SK-N-SH treated with all-trans-retinoic acid at 6 μM for 48 hours (cell line): ENCODE results near the gene SNTB2.

Source experiments
- ATAC-seq: fragments of 200-7000 bp; cut with Tn5 transposase; 3 replicates; pipeline ENCODE4 v1.9.1; 2020; ENCODE audit warnings: mild to moderate bottlenecking, moderate library complexity
- ARNTL ChIP-seq: fragments of 450-650 bp; formaldehyde crosslinking; IDR thresholded peaks from 2 replicates; pipeline ENCODE4 v1.5.0; 2020; ENCODE audit warnings: low read depth, mild to moderate bottlenecking, moderate library complexity, borderline replicate concordance
- BACH2 ChIP-seq: fragments of 250-450 bp; sonication (Bioruptor Pico); IDR thresholded peaks from 2 replicates; pipeline ENCODE4 v1.9.0; 2021; ENCODE audit warnings: mild to moderate bottlenecking, borderline replicate concordance
- CSDC2 ChIP-seq: fragments of 250-450 bp; sonication (Bioruptor Pico); IDR thresholded peaks from 2 replicates; pipeline ENCODE4 v1.5.0; 2020; ENCODE audit warnings: mild to moderate bottlenecking, moderate library complexity
- ISL1 ChIP-seq: fragments of 250-450 bp; sonication (Bioruptor Pico); IDR thresholded peaks from 2 replicates; pipeline ENCODE4 v2.1.2; 2022; ENCODE audit warnings: mild to moderate bottlenecking, moderate library complexity
- OSR1 ChIP-seq: fragments of 250-450 bp; sonication (Bioruptor Pico); IDR thresholded peaks from 2 replicates; pipeline ENCODE4 v1.8.0; 2022; ENCODE audit warnings: moderate library complexity, mild to moderate bottlenecking, inconsistent platforms
- PPARA ChIP-seq: fragments of 250-450 bp; sonication (Bioruptor Pico); IDR thresholded peaks from 2 replicates; pipeline ENCODE4 v1.5.0; 2020; ENCODE audit warnings: mild to moderate bottlenecking, borderline replicate concordance
- RARB ChIP-seq: fragments of 250-450 bp; sonication (Bioruptor Pico); IDR thresholded peaks from 2 replicates; pipeline ENCODE4 v1.8.0; 2021; ENCODE audit warnings: mild to moderate bottlenecking, moderate library complexity
- SNAI2 ChIP-seq: fragments of 250-450 bp; sonication (Bioruptor Pico); IDR thresholded peaks from 2 replicates; pipeline ENCODE4 v1.5.0; 2020; ENCODE audit warnings: mild to moderate bottlenecking, moderate library complexity
- TOX ChIP-seq: fragments of 250-450 bp; sonication (Bioruptor Pico); IDR thresholded peaks from 2 replicates; pipeline ENCODE4 v1.8.0; 2021; ENCODE audit warnings: mild to moderate bottlenecking, moderate library complexity, borderline replicate concordance
- ZC3H10 ChIP-seq: fragments of 250-450 bp; sonication (Bioruptor Pico); IDR thresholded peaks from 2 replicates; pipeline ENCODE4 v1.5.1; 2021; ENCODE audit warnings: mild to moderate bottlenecking, moderate library complexity
- ZFP3 ChIP-seq: fragments of 250-450 bp; sonication (Bioruptor Pico); IDR thresholded peaks from 2 replicates; pipeline ENCODE4 v1.5.0; 2020; ENCODE audit warnings: mild to moderate bottlenecking, moderate library complexity
- ZNF565 ChIP-seq: fragments of 450-650 bp; formaldehyde crosslinking; conservative IDR thresholded peaks from 2 replicates; pipeline ENCODE4 v1.5.0; 2020; ENCODE audit warnings: low read depth, mild to moderate bottlenecking, moderate library complexity
- ZNF70 ChIP-seq: fragments of 450-650 bp; formaldehyde crosslinking; IDR thresholded peaks from 2 replicates; pipeline ENCODE4 v1.5.0; 2020; ENCODE audit warnings: mild to moderate bottlenecking, moderate library complexity
- ZNF8 ChIP-seq: fragments of 450-650 bp; formaldehyde crosslinking; IDR thresholded peaks from 2 replicates; pipeline ENCODE4 v1.5.0; 2020; ENCODE audit warnings: mild to moderate bottlenecking, moderate library complexity
- TF ChIP-seq, protein P1 (sequence below): fragments of 250-450 bp; sonication (Bioruptor Pico); IDR thresholded peaks from 2 replicates; pipeline ENCODE4 v1.5.0; 2020; ENCODE audit warnings: mild to moderate bottlenecking, moderate library complexity
- TF ChIP-seq, protein P2 (sequence below): fragments of 250-450 bp; sonication (Bioruptor Pico); IDR thresholded peaks from 2 replicates; pipeline ENCODE4 v1.5.1; 2021; ENCODE audit warnings: mild to moderate bottlenecking, moderate library complexity
- TF ChIP-seq, protein P3 (sequence below): fragments of 250-450 bp; sonication (Bioruptor Pico); IDR thresholded peaks from 2 replicates; pipeline ENCODE4 v1.8.0; 2020; ENCODE audit warnings: mild to moderate bottlenecking, moderate library complexity, borderline replicate concordance

The SNTB2 gene

DNA sequence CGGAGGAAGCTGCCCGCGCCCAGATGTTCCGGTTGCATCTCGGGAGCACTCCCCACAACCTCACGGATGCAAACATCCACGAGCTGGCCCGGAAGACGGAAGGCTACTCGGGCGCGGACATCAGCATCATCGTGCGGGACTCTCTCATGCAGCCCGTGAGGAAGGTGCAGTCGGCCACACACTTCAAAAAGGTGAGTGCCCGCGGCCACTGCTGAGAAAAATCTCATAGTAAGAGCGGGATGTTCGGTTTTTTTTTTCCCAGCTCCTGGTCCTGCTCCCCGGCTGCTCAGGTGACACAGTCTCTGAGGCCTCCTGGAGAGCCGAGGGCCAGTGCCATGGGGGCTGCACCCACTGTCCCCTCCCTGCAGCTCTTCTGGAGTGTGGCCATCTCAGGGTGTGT is 134.1 kb downstream of the SNTB2 start (continued):
- TF ChIP-seq, protein P1, sequence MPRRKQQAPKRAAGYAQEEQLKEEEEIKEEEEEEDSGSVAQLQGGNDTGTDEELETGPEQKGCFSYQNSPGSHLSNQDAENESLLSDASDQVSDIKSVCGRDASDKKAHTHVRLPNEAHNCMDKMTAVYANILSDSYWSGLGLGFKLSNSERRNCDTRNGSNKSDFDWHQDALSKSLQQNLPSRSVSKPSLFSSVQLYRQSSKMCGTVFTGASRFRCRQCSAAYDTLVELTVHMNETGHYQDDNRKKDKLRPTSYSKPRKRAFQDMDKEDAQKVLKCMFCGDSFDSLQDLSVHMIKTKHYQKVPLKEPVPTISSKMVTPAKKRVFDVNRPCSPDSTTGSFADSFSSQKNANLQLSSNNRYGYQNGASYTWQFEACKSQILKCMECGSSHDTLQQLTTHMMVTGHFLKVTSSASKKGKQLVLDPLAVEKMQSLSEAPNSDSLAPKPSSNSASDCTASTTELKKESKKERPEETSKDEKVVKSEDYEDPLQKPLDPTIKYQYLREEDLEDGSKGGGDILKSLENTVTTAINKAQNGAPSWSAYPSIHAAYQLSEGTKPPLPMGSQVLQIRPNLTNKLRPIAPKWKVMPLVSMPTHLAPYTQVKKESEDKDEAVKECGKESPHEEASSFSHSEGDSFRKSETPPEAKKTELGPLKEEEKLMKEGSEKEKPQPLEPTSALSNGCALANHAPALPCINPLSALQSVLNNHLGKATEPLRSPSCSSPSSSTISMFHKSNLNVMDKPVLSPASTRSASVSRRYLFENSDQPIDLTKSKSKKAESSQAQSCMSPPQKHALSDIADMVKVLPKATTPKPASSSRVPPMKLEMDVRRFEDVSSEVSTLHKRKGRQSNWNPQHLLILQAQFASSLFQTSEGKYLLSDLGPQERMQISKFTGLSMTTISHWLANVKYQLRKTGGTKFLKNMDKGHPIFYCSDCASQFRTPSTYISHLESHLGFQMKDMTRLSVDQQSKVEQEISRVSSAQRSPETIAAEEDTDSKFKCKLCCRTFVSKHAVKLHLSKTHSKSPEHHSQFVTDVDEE = no peak
- TF ChIP-seq ZNF8 (CRISPR knock-in tag) (no peak), SNAI2 (CRISPR knock-in tag) (no peak), ISL1 (CRISPR knock-in tag) (no peak), PPARA (CRISPR knock-in tag) (no peak)

DNA sequence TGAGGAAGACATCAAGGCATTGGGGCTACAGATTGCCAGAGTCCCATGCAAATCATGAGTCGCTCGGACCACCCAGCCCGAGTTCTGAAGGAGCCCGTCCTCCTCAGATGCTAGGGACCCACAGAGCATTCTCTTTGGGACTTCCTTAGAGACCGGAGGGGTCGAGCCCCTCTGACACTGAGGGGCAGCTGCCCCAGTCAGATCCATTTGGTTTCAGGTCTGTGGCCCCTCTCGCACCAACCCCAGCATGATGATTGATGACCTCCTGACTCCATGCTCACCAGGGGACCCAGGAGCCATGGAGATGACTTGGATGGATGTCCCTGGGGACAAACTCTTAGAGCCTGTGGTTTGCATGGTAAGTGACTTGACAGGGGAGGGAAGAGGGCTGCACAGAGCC is 135.4 kb downstream of the SNTB2 start:
- no peak for ATAC-seq
- TF ChIP-seq SNAI2 (CRISPR knock-in tag) = no peak

DNA sequence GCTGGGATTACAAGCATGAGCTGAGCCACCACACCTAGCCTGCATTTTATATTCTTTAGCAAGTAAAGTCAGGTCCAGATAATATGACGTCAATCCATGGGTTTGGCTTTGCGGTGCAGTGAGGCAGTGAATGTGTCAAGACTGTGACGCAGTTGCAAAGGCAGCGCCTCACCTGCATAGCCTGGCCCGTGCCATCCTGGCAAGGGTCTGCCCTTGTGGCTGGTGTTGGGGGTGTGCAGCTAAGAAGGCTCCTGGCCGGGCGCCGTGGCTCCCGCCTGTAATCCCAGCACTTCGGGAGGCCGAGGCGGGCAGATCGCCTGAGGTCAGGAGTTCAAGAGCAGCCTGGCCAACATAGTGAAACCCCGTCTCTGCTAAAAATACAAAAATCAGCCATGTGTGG is 136.5 kb downstream of the SNTB2 start:
- no peak for ATAC-seq
- no peak for TF ChIP-seq BACH2
- no peak for TF ChIP-seq CSDC2 (CRISPR knock-in tag)
- no peak for TF ChIP-seq ISL1 (CRISPR knock-in tag)
- TF ChIP-seq TOX (CRISPR knock-in tag) = no peak
- TF ChIP-seq ARNTL (CRISPR knock-in tag) = no peak

DNA sequence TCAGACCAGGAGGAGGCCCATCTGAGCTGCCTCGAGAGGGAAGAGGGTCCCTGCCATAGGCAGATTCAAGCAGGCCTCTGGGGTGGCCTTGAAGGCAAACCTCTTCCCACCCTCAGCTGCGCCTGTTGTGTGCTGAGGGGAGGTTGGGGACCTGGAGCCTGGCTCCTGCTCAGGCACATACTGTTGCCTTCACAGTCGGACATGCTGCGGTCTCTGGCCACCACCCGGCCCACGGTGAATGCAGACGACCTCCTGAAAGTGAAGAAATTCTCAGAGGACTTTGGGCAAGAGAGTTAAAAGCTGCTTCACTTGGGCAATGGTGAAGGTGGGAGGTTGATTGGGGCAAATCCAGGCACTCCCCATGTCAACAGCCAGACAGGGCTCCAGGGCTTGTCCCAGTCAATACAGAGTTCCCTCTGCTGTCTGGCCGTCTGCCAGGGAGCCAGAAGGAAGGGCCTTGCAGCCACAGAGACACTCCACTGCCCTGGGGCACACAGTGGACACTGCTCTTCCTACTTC is 137.1 kb downstream of the SNTB2 start:
- TF ChIP-seq RARB (CRISPR knock-in tag) (no peak), ISL1 (CRISPR knock-in tag) (no peak), ZC3H10 (no peak), ZFP3 (CRISPR knock-in tag) (no peak), BACH2 (no peak), TOX (CRISPR knock-in tag) (no peak), CSDC2 (CRISPR knock-in tag) (no peak), ZNF70 (CRISPR knock-in tag) (no peak), ARNTL (CRISPR knock-in tag) (no peak), SNAI2 (CRISPR knock-in tag) (no peak), ZNF8 (CRISPR knock-in tag) (no peak), ZNF565 (CRISPR knock-in tag) (no peak), PPARA (CRISPR knock-in tag) (no peak), OSR1 (CRISPR knock-in tag) (no peak)
- TF ChIP-seq, protein P2, sequence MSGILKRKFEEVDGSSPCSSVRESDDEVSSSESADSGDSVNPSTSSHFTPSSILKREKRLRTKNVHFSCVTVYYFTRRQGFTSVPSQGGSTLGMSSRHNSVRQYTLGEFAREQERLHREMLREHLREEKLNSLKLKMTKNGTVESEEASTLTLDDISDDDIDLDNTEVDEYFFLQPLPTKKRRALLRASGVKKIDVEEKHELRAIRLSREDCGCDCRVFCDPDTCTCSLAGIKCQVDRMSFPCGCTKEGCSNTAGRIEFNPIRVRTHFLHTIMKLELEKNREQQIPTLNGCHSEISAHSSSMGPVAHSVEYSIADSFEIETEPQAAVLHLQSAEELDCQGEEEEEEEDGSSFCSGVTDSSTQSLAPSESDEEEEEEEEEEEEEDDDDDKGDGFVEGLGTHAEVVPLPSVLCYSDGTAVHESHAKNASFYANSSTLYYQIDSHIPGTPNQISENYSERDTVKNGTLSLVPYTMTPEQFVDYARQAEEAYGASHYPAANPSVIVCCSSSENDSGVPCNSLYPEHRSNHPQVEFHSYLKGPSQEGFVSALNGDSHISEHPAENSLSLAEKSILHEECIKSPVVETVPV = no peak
- TF ChIP-seq, protein P3, sequence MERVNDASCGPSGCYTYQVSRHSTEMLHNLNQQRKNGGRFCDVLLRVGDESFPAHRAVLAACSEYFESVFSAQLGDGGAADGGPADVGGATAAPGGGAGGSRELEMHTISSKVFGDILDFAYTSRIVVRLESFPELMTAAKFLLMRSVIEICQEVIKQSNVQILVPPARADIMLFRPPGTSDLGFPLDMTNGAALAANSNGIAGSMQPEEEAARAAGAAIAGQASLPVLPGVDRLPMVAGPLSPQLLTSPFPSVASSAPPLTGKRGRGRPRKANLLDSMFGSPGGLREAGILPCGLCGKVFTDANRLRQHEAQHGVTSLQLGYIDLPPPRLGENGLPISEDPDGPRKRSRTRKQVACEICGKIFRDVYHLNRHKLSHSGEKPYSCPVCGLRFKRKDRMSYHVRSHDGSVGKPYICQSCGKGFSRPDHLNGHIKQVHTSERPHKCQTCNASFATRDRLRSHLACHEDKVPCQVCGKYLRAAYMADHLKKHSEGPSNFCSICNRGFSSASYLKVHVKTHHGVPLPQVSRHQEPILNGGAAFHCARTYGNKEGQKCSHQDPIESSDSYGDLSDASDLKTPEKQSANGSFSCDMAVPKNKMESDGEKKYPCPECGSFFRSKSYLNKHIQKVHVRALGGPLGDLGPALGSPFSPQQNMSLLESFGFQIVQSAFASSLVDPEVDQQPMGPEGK (CRISPR knock-in tag) = no peak
- TF ChIP-seq, protein P1 = no peak
- peak; percentile 13; the same call in 2 of the 3 replicates for ATAC-seq
